Midbrain (tissue), 1 donor: Measurements from ENCODE around the gene DIP2B.
"Not testable (repeated sequence)": the region's sequence is repeated elsewhere in the genome, so short reads cannot be mapped to it uniquely, and the experiment has no call there.

ENCODE experiments used
- DNase-seq: peaks from one replicate; lab custom pipeline; 2025; lab: John Stamatoyannopoulos, UW

The DIP2B gene

GRCh38 chr12:50520416-50521207, 15.8 kb downstream of the DIP2B start:
- DNase-seq: peak; percentile 31

DNA sequence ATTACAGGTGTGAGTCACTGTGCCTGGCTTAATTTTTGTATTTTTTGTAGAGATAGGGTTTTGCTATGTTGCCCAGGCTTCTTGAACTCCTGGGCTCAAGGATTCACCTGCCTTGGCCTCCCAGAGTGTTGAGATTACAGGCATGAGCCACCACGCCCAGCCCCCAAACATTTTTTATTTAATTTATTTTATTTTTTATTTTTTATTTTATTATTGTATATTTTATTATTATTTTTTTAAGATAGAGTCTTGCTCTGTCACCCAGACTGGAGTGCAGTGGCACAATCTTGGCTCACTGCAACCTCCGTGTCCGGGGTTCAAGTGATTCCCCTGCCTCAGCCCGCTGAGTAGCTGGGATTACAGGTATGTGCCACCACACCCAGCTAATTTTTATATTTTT, 17.0 kb downstream of the DIP2B start:
- not testable (repeated sequence) for DNase-seq

DNA sequence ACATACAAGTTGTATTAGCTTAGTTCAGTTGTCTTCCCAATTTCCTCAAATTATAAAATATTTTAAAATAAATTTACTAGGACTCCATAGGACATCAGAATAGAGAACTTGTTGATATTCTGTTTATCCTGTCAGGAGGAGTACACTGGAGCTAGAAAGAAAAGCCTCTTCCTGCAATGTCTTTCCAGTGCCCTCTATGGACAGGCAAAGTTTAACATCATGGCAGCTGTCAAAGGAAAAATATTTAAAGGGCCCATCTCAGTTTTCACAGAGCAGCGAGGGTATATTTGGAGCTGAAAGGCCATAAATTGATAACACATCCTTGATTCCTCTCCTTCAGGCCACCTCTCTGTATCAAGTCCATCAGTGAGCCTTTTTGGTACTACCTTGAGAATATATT, 19.0 kb downstream of the DIP2B start:
- DNase-seq: no peak

DNA sequence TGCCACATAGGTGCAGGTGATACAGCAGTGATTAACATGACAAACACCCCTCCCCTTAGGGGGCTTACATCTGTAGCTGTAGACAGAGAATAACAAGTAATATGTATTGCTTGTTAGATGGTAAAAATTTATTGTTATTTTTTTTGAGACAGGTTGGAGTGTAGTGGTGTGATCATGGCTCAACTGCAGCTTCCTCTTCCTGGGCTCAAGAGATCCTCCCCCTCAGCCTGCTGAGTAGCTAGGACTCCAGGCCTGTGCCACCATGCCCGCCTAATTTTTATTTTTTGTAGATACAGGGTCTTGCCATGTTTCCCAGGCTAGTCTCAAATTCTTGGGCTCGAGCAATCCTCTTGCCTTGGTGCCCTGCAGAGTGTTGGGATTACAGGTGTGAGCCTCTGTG, 19.8 kb downstream of the DIP2B start:
- DNase-seq: no peak

DNA sequence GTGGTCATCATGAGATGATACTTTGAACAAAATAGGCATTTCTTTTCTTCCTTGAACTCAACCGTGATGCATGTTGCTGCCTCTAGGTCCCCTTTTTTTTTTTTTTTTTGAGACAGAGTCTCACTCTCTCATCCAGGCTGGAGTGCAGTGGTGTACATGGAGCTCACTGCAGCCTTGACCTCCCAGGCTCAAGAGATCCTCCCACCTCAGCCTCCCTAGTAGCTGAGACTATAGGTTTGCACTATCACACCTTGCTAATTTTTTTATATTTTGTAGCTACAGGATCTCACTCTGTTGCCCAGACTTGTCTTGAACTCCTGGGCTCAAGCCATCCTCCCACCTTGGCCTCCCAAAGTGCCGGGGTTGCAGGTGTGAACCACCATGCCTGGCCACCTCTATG, 20.6 kb downstream of the DIP2B start:
- no peak for DNase-seq

GRCh38 chr12:50527359-50527726, 22.6 kb downstream of the DIP2B start:
- no peak for DNase-seq

DNA sequence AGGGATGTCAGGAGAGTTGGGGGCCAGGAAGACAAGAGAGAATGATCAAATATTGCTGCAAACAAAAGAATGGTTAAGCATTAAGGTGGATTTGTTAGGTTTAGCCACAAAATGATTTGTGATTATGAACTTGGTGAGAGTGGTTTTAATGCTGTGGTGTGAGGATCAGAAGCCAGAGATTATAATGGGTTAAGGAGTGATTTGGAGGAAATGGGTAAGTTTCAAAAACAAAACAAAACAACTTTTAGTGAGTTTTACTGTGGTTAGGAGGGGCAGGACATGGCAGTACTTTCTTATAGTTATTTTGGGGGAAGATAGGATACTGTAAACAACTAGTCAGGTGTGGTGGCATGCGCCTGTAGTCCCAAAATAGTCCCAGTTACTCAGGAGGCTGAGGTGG, 24.0 kb downstream of the DIP2B start:
- no peak for DNase-seq

- no peak for DNase-seq
Measured at GRCh38 chr12:50529345-50529744, 24.6 kb downstream of the DIP2B start.

DNA sequence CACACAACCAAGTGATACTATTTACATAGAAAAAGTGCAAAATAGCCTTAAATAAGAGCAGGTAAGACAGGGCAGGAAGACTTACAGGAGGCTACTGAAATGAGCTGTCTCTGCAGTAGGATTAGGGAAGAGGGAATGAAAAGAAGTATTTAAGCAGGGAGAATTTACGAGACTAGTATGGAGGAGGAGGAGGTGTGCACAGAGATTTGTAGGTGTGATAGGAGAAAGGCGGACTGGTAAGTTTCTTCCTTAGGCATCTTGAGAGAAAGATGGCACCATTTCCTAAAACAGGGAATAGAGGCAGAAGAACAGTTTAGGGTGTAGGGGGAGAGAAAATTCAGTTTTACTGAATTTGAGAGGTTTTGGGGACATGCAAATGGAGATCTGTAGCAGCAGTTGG, 25.7 kb downstream of the DIP2B start:
- no peak for DNase-seq

GRCh38 chr12:50533203-50533584, 28.4 kb downstream of the DIP2B start:
- DNase-seq: no peak

DNA sequence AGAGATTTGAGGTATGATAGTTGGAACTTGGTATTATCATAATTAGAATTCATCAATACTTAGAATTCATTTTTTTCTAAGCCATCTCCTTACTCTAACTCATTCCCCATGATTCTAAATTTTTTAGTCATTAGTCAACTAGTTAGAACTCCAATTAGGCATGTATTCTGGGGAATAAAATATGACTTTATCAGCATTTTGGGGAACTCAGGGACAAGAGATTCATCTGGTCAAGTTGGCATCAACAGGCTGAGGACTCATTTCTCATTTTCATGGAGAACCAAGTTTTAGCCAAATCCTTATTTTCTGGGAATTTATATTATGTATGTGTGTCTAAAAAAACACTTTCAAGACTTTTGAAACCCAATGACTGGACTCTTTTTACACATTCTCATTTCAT, 29.2 kb downstream of the DIP2B start:
- no peak for DNase-seq

- DNase-seq: no peak
Measured at GRCh38 chr12:50536831-50537537, 32.2 kb downstream of the DIP2B start.

- DNase-seq: no peak
Measured at GRCh38 chr12:50537538-50537919, 32.7 kb downstream of the DIP2B start.

- DNase-seq: no peak
Measured at GRCh38 chr12:50538182-50538581, 33.4 kb downstream of the DIP2B start.

- DNase-seq: no peak
Measured at GRCh38 chr12:50541139-50541538, 36.4 kb downstream of the DIP2B start.

- DNase-seq: no peak
Measured at GRCh38 chr12:50542448-50542847, 37.7 kb downstream of the DIP2B start.

GRCh38 chr12:50543188-50543587, 38.4 kb downstream of the DIP2B start:
- DNase-seq: not testable (repeated sequence)

GRCh38 chr12:50545213-50545612, 40.4 kb downstream of the DIP2B start:
- no peak for DNase-seq

DNA sequence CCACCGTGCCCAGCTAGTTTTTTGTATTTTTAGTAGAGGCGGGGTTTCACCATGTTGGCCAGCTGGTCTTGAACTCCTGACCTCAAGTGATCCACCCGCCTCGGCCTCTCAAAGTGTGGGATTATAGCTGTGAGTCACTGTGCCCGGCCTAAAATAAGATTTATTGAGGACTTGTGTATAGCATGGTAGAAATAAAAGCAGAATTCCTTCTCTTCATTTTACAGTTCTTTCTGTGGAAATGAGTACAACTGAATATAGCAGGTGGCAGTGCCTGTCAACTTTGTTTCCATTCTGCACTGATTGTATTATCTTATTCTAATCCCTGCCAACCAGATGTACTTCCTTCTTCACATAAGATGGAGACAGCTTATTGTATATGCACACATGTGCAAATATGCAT, 41.0 kb downstream of the DIP2B start:
- DNase-seq: no peak

DNA sequence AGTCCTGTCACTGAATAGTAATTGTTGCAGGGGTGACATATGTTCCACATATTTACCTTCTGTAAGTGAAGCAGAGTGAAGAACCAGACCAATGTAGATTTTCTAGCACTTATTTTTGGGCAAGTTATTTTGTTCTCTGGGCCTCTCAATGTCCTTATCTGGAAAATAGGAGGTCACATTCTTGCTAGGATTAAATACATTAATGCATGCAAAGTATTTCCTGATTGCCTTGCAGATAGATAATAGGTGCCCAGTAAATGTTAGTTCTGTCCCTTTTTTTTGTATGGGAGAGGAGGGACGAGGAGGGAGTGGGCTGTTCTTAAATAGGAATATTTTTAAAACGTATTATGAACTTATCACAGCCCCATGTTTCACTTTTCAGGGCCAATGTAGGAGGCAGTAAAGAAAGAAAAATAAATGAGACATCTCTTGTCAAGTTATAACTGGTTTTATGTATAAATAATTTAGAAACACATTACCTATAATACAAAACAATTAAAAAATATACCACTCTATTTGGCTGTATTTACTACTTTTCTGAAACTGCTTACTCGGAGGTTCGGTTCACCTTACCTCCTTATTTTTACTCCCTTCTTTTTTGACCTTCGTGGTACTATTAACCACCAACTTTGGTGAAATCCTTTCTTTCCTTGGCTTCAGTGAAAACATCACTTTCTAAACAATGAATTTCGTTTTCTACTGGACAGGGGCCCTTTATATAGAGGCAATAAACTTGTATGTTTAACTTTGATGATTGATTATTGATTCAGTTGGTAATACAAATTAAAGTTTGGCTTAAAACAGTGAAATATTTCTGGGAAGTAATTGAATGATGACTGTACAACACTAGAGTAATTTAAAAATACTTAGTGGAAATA, 41.9 kb downstream of the DIP2B start:
- no peak for DNase-seq

GRCh38 chr12:50547742-50548141, 43.0 kb downstream of the DIP2B start:
- no peak for DNase-seq

DNA sequence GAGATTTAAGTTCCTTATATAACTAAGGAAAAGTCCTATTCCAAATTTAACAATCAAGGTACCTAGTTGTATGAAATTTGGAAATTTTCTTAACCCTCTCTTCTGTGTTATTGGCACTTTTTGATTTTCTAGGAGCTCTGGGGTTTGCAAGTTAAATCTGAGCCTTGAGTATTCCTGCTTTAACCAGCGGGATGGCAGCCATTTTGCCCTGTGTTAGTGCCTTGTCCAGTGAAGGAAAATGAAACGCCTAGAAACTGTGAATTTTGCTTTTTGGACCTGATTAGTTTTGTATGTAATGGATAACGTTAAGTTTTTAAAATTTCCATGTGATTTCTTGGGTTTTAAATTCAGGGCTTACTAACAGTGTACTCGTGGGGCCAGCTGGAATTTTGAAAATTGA, 45.1 kb downstream of the DIP2B start:
- DNase-seq: no peak
